GM12864 (cell line): ENCODE measurements around the gene SARNP.

Source experiments
- DNase-seq: peaks from one replicate; pipeline ENCODE4 v3.0.0-alpha.2; 2011; ENCODE audit warnings: low read depth
- H3K4me3 ChIP-seq: 2 replicates; pipeline ENCODE4 v1.5.1; 2011; ENCODE audit warnings: mild to moderate bottlenecking, low read depth, low read length, control low read depth
- TF ChIP-seq, protein P1 (sequence below): IDR thresholded peaks from 2 replicates; pipeline ENCODE4 v1.5.1; 2011; ENCODE audit warnings: low read depth, mild to moderate bottlenecking, moderate library complexity, low read length, control low read depth, inconsistent platforms; ENCODE audit errors: missing control alignments

The SARNP gene

DNA sequence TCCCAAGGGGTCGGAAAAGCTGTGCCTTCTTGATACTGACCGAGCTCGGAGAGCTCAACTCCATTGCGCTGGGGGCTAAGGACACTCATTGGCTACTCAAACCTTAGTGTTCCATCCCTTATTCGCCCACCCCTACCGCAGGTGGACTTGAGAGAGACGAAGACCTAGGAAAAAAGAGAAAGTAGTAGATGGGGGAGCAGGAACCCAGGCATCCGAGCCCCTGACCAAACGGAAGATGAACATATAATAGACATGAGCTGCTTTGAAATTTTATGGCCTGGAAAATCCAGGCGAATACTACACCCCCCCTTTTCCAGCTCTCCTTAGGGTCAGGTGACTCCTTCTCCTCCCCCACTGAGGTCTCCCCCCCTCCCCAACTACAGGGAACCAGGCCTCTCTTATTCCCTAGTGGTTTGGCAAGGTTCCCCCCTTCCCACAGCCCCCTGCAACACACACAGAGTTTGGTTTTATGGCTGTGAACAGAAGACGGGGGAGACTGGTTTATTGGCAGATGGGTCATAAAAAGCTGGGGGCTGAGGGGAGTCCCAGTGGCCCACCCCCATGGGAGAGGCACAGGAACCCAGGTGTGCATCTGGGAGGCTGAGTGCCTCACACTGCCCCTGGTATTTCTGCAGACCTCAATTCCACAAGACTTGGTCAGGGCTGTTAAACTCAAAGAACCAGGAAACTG is 73.0 kb downstream of the SARNP start:
- DNase-seq: no peak
- H3K4me3 ChIP-seq: peak overlapping the region; percentile 69
- TF ChIP-seq, protein P1, sequence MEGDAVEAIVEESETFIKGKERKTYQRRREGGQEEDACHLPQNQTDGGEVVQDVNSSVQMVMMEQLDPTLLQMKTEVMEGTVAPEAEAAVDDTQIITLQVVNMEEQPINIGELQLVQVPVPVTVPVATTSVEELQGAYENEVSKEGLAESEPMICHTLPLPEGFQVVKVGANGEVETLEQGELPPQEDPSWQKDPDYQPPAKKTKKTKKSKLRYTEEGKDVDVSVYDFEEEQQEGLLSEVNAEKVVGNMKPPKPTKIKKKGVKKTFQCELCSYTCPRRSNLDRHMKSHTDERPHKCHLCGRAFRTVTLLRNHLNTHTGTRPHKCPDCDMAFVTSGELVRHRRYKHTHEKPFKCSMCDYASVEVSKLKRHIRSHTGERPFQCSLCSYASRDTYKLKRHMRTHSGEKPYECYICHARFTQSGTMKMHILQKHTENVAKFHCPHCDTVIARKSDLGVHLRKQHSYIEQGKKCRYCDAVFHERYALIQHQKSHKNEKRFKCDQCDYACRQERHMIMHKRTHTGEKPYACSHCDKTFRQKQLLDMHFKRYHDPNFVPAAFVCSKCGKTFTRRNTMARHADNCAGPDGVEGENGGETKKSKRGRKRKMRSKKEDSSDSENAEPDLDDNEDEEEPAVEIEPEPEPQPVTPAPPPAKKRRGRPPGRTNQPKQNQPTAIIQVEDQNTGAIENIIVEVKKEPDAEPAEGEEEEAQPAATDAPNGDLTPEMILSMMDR: no peak

DNA sequence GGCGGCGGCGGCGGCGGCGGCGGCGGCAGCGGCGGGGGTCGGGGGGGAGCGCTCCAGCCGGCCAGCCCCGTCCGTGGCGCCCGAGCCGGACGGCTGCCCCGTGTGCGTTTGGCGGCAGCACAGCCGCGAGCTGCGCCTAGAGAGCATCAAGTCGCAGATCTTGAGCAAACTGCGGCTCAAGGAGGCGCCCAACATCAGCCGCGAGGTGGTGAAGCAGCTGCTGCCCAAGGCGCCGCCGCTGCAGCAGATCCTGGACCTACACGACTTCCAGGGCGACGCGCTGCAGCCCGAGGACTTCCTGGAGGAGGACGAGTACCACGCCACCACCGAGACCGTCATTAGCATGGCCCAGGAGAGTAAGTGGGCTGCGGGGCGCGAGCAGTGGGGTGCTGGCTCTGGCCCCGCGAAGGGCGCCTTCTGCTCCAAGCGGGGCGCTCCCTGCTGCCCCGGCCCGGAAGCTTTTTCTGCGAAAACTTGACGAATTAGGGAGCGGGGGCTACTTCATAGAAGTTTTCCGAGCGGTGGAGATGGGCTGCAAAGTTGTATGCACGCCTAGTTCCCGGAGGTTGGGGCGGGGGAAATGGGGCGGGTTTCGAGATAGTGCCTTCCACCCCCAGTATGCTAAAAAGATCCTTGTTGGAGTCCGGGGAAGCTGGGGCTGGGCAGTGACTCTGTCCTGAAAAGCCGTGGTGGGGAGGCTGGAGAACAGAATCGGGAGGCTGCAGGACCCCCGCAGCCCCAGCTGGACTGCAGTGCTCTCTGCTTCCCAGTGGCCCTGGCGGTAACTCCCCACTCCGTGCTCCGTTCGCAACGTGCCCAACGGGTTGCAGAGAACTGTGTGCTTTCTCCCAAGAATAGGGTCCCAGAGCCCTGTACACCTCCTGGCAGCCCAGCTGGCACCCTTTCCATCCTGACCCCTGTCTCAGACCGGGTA is 73.9 kb downstream of the SARNP start:
- H3K4me3 ChIP-seq: peak overlapping the region; percentile 69
- TF ChIP-seq, protein P1: no peak
- no peak for DNase-seq

DNA sequence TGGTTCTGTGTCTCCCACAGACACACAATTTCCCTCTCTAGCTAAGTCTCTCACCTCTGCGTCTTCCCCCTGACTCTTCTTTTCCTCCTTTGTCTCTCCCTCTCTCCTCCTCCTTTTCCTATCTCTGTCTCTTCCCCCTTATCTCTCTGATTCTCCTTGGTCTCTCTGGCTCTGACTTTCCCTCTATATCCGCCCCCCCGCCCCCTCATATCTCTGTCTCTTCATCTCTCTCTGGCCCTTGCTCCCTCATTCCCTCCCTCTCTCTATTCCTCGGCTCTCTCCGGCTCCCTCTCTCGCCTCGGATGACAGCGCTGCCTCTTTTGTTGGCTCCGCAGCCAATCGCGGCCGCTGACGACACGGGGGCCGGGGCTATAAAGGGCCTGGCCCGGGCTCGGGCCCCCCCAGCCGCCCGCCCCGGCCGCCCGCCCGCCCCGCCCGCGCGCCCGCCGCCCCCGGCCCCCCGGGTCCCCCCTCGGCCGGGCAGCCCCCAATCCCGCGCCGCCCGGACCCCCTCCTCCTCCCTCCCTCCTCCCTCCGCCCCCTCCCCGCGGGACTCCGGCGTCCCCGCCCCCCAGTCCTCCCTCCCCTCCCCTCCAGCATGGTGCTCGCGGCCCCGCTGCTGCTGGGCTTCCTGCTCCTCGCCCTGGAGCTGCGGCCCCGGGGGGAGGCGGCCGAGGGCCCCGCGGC is 74.7 kb downstream of the SARNP start, which contains the start of gene GDF11:
GDF11 (plus strand) TSS at position 404 of the 687 bp plus-strand sequence; CDS start at position 599, 195 bp downstream.
- no peak for DNase-seq
- TF ChIP-seq, protein P1: no peak
- H3K4me3 ChIP-seq: peak within 1 kb of the TSS; percentile 69

DNA sequence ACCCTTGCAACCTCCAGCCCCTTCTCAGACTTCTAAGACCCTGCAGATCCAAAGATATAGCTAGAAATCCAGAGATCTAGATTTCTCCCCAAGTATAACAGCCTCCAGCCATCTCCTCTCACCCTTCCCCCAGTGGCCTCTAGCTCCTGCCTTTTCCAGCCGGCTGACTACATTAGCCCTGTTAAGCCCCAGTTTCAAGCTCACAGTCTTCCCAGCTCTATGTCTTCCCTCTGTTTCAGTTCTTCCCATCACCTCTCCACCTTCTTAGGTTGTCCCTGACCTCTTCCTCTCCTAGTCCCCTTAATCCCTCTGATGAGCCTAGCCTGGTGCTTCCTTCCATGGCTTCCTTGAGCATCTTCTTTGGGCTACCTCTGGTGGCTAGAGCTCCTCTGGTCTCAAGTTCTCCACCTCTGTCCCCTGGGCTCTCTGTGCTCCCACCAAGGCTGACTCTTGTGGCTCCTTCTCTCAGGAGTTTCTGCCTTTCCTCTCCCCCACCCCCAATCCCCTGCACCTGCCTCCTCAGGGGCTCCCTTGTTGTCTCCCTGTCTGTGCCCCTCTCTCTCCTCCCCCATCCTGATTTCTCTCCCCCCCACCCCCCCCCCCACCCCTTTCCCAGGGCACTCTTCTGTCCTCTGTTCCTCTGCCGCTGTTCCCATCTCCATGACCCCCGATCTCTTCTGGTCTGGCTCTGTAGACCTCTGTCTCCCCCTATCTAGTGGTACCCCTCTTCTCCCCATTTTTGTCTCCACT is 75.4 kb downstream of the SARNP start:
- no peak for DNase-seq
- peak overlapping the region; percentile 41 for H3K4me3 ChIP-seq
- TF ChIP-seq, protein P1: no peak

DNA sequence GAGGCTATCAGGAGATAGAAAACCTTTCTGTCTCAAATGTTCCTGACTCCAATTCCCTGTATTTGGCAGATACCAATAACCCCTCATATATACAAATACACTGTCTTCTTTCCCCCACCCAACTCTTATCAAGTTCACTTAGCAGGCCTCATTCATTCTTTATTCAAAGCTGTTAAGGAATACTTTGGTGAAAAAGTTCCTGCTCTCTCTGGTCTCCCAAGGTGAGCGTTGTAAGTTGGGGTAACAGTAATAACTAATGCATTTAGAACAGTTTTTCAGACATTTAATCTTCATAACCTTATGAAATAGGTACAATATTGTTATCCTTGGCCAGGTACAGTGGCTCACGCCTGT is 78.5 kb downstream of the SARNP start:
- TF ChIP-seq, protein P1: no peak
- H3K4me3 ChIP-seq: no peak overlapping the region; the same call in 1 of the 2 replicates
- DNase-seq: no peak
